NCI-H526 treated with DMSO at 0.1 percent for 48 hours (cell line): ENCODE measurements around the gene PSMA7.
"Not testable (repeated sequence)": the region's sequence is repeated elsewhere in the genome, so short reads cannot be mapped to it uniquely, and the experiment has no call there.

ENCODE experiments used
- DNase-seq: peaks from one replicate; lab custom pipeline; 2025; lab: John Stamatoyannopoulos, UW

The PSMA7 gene

GRCh38 chr20:62155428-62156253 is 12.4 kb upstream of the PSMA7 start:
- no peak for DNase-seq

- DNase-seq, result no peak
Observed at GRCh38 chr20:62151835-62152364, 8.7 kb upstream of the PSMA7 start.

GRCh38 chr20:62151225-62151624 is 8.0 kb upstream of the PSMA7 start:
- no peak for DNase-seq

GRCh38 chr20:62150310-62150575 is 7.0 kb upstream of the PSMA7 start:
- DNase-seq, result no peak

GRCh38 chr20:62149532-62150309 is 6.5 kb upstream of the PSMA7 start:
- no peak for DNase-seq

GRCh38 chr20:62148908-62149314 is 5.7 kb upstream of the PSMA7 start:
- no peak for DNase-seq

GRCh38 chr20:62148383-62148782 is 5.2 kb upstream of the PSMA7 start:
- DNase-seq, result not testable (repeated sequence)

- no peak for DNase-seq
Observed at GRCh38 chr20:62147528-62147927, 4.3 kb upstream of the PSMA7 start.

- no peak for DNase-seq
Observed at GRCh38 chr20:62147125-62147524, 3.9 kb upstream of the PSMA7 start.

- DNase-seq, result no peak
Observed at GRCh38 chr20:62146019-62146755, 3.0 kb upstream of the PSMA7 start.

- no peak for DNase-seq
Observed at GRCh38 chr20:62145688-62146018, 2.5 kb upstream of the PSMA7 start.

- DNase-seq, result peak; percentile 37
Observed at GRCh38 chr20:62143957-62144825, 997 bp upstream of the PSMA7 start.

GRCh38 chr20:62142252-62143080 is 728 bp downstream of the PSMA7 start:
- DNase-seq, result no peak

- DNase-seq, result peak; percentile 22
Observed at GRCh38 chr20:62141397-62142251, 1.6 kb downstream of the PSMA7 start.

GRCh38 chr20:62141043-62141396 is 2.2 kb downstream of the PSMA7 start:
- DNase-seq, result no peak

- DNase-seq, result no peak
Observed at GRCh38 chr20:62139636-62140035, 3.6 kb downstream of the PSMA7 start.

- no peak for DNase-seq
Observed at GRCh38 chr20:62138912-62139311, 4.3 kb downstream of the PSMA7 start.

GRCh38 chr20:62138204-62138543 is 5.0 kb downstream of the PSMA7 start:
- DNase-seq, result no peak

GRCh38 chr20:62137478-62138203 is 5.6 kb downstream of the PSMA7 start:
- DNase-seq, result no peak

- DNase-seq, result no peak
Observed at GRCh38 chr20:62137092-62137384, 6.2 kb downstream of the PSMA7 start.
